GM12873 (cell line): Measurements from ENCODE around the gene UNC5C.

Source experiments
- TF ChIP-seq, protein P1 (sequence below): IDR thresholded peaks from 2 replicates; pipeline ENCODE4 v1.5.1; 2012; ENCODE audit warnings: low read depth, mild to moderate bottlenecking, moderate library complexity, low read length, control low read depth; ENCODE audit not compliant: insufficient read depth; ENCODE audit errors: missing control alignments

The UNC5C gene

DNA sequence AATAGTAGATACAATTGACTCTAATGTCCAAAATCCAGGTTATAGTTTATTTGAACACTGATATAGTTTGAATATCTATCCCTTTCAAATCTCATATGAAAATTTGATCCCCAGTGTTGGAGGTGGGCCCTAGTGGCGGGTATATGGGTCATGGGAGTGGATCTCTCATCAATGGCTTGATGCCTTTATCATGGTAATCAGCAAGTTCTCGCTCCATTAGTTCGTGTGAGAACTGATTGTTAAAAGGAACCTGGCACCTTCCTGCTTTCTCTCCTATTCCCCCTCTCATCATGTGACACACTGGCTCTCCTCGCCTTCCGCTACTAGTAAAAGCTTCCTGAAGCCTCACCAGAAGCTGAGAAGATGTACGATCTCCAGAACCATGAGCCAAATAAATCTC is 70.1 kb downstream of the UNC5C start:
- TF ChIP-seq, protein P1, sequence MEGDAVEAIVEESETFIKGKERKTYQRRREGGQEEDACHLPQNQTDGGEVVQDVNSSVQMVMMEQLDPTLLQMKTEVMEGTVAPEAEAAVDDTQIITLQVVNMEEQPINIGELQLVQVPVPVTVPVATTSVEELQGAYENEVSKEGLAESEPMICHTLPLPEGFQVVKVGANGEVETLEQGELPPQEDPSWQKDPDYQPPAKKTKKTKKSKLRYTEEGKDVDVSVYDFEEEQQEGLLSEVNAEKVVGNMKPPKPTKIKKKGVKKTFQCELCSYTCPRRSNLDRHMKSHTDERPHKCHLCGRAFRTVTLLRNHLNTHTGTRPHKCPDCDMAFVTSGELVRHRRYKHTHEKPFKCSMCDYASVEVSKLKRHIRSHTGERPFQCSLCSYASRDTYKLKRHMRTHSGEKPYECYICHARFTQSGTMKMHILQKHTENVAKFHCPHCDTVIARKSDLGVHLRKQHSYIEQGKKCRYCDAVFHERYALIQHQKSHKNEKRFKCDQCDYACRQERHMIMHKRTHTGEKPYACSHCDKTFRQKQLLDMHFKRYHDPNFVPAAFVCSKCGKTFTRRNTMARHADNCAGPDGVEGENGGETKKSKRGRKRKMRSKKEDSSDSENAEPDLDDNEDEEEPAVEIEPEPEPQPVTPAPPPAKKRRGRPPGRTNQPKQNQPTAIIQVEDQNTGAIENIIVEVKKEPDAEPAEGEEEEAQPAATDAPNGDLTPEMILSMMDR: no peak

DNA sequence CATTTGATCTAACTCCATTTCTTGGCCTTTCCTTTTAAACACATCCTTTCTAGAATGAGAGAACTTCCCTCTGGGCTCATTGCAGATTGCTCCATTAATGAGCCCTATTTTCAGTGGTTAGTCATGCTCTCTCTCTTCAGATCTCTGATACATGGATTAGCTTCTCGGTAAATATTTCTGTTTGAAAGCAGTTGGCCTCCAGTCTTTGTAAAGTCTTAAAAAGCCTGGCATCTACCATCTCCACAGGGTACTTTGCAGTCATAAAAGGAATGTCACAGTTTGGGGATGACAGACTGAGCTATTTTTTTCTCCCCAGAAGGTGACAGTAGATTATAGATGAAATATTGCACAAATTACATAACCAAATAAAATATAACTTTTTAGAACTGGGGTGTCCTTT is 72.7 kb downstream of the UNC5C start:
- TF ChIP-seq, protein P1: no peak

DNA sequence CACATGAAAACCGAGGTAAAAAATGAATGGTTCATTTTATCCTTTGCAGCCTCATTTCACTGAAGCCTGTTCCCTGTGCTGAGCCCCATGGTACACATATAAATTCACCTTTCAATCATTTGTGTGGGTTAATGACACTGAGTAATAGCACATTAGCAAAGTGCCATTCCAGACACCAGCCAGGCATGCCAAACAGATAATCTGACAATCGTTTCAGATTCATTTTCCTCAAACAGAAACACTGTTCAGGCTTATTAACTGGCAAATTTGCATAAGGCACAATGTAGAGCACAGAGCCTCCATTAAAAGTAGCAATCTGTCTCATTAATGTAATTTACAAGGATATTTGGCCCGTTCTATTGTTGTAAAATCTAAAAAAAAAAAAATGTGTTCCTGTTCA is 76.2 kb downstream of the UNC5C start:
- TF ChIP-seq, protein P1: no peak

DNA sequence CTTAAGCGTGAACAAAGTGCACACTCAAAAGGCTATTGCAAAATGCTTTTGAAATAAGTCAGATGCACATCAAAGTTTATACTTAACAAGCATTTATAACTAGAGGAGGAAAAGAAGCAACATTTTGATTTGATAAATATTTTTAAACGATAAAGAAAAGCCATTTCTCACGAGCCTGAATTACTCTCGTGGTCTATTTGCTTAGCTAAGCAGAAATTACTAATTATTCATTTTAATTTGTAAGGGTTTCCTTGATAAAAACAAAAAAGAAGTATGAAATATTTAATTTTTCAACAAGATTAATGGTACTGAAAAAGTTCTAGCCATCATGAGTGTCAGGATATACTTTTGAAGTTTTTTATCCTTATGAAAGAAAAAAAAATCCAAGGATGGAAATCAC is 78.2 kb downstream of the UNC5C start:
- TF ChIP-seq, protein P1: no peak

DNA sequence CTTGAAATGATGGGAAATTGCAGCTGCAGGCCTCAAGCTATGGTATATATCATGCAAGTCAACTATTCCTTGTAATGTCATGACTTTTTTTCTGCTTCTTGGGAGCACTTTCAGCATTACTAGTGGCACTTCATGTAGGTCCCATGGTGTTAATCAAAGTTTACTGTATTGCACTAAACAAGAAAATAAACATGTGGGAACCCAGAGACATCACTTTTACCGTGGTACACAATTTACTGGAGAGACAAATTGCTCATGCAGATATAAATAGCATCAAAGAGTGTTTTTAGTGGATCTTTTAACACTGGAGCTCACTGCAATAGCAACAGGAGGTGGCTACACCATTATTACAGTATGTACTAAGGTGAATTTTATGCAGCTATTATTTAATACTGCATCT is 79.2 kb downstream of the UNC5C start:
- TF ChIP-seq, protein P1: no peak

DNA sequence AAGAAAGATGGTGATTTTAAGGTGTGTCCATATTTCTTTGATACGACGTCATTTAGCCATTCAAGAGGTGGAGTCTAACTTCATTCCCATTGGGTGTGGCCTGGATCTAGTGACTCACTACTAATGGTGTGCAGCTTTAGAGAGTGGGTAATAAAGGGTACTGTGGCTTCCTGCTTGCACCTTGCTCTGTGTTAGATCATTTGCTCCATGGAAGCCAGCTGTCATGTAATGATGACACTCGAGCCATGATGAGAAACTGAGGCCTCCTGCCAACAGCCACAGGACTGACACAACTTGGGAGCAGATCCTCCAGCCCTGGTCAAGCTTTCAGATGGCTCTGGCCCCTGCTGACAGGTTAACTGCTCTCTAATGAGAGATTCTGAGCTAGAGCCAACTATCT is 82.0 kb downstream of the UNC5C start:
- TF ChIP-seq, protein P1: no peak

DNA sequence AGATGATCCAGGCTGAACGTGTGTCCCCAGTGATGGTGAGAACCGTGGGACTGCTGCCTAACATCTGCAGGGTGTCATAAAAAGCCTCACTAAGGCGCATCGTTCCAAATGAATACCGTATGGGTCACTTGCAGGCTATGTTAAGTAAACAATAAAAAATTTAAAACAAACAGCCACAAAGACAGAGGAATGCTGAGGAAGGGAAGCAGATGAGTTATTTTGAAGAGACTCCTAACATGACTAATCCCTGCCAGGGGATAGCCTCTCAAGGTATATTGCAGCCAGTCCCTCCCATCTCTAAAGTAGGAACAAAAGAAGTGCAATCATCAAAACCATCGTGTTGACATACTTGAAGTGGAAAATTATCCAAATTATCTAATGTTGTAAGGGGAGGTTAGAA is 83.8 kb downstream of the UNC5C start:
- TF ChIP-seq, protein P1: no peak
